IMR-90 (cell line): ENCODE data around the gene CEL. TPM values are rescaled to one million over a fixed set of nuclear protein-coding genes. Genes with fewer than 3 reads are reported as not detected.

ENCODE experiments used
- ATAC-seq: fragments of 200-7000 bp; cut with Tn5 transposase; 2 replicates; pipeline ENCODE4 v1.9.1; 2020; ENCODE audit warnings: low read depth, mild to moderate bottlenecking, moderate library complexity
- BruUV-seq: library from RNA; stranded (reverse); fragments of 400-500 nt; replicated peaks from 2 replicates; lab custom pipeline; 2021; lab: Mats Ljungman, UMichigan
- CTCF ChIA-PET: fragments of 300-600 bp; formaldehyde crosslinking; extraction: SDS; loops from one replicate; lab custom pipeline; 2021; ENCODE audit warnings: antibody characterized with exemption; lab: Yijun Ruan, JAX
- POLR2A ChIA-PET: fragments of 300-600 bp; sonication (Branson Sonifier 250); formaldehyde crosslinking; loops from one replicate; lab custom pipeline; 2022; ENCODE audit warnings: antibody characterized with exemption; ENCODE audit not compliant: unreplicated experiment; lab: Charles Lee
- DNase-seq: peaks from one replicate; pipeline ENCODE4 v3.0.0; 2013
- H2AFZ ChIP-seq: replicated peaks from 2 replicates; pipeline ENCODE3; 2013; ENCODE audit warnings: low read length, mild to moderate bottlenecking; ENCODE audit not compliant: poor library complexity
- H2AK5ac ChIP-seq: 2 replicates; pipeline ENCODE4 v1.6.1; 2013; ENCODE audit warnings: low read depth, low read length, inconsistent platforms
- H2AK9ac ChIP-seq: replicated peaks from 2 replicates; pipeline ENCODE3; 2013; ENCODE audit warnings: mild to moderate bottlenecking, low read depth, low read length, moderate library complexity; ENCODE audit not compliant: poor library complexity
- H2BK120ac ChIP-seq: 2 replicates; pipeline ENCODE4 v1.6.1; 2013; ENCODE audit warnings: low read depth, low read length, inconsistent platforms
- H2BK15ac ChIP-seq: 3 replicates; pipeline ENCODE4 v1.6.1; 2013; ENCODE audit warnings: low read depth, low read length, inconsistent platforms
- H2BK20ac ChIP-seq: 2 replicates; pipeline ENCODE4 v1.6.1; 2013; ENCODE audit warnings: low read depth, mild to moderate bottlenecking, inconsistent platforms, low read length, moderate library complexity
- H2BK5ac ChIP-seq: 2 replicates; pipeline ENCODE4 v1.6.1; 2013; ENCODE audit warnings: mild to moderate bottlenecking, low read depth, low read length, inconsistent platforms; ENCODE audit not compliant: poor library complexity, severe bottlenecking
- H3K14ac ChIP-seq: replicated peaks from 2 replicates; pipeline ENCODE4 v1.6.1; 2013; ENCODE audit warnings: low read depth, low read length, inconsistent platforms
- H3K18ac ChIP-seq: 2 replicates; pipeline ENCODE4 v1.6.1; 2013; ENCODE audit warnings: low read depth, low read length, control low read depth
- H3K23ac ChIP-seq: 2 replicates; pipeline ENCODE4 v1.6.1; 2013; ENCODE audit warnings: low read depth, low read length, inconsistent platforms
- H3K27ac ChIP-seq: 2 replicates; pipeline ENCODE4 v1.5.1; 2013; ENCODE audit warnings: mild to moderate bottlenecking, control low read depth, low read length; ENCODE audit not compliant: insufficient read depth
- H3K27me3 ChIP-seq: 2 replicates; pipeline ENCODE4 v1.6.1; 2013; ENCODE audit warnings: low read length; ENCODE audit not compliant: control insufficient read depth, insufficient read depth
- H3K36me3 ChIP-seq: 2 replicates; pipeline ENCODE4 v1.6.1; 2013; ENCODE audit warnings: low read length, mixed read lengths; ENCODE audit not compliant: control insufficient read depth, insufficient read depth
- H3K4ac ChIP-seq: 2 replicates; pipeline ENCODE4 v1.6.1; 2013; ENCODE audit warnings: low read depth, low read length, inconsistent platforms
- H3K4me1 ChIP-seq: 2 replicates; pipeline ENCODE4 v1.6.1; 2013; ENCODE audit warnings: low read length, mixed read lengths; ENCODE audit not compliant: control insufficient read depth, insufficient read depth
- H3K4me2 ChIP-seq: 2 replicates; pipeline ENCODE4 v1.6.1; 2013; ENCODE audit warnings: low read depth, mild to moderate bottlenecking, control low read depth, low read length, moderate library complexity
- H3K4me3 ChIP-seq: 2 replicates; pipeline ENCODE4 v1.5.1; 2013; ENCODE audit warnings: low read depth, mild to moderate bottlenecking, control low read depth, low read length, moderate library complexity; ENCODE audit not compliant: insufficient read depth
- H3K56ac ChIP-seq: 2 replicates; pipeline ENCODE4 v1.6.1; 2013; ENCODE audit warnings: low read length, inconsistent platforms; ENCODE audit not compliant: insufficient read depth; ENCODE audit errors: extremely low read depth
- H3K79me1 ChIP-seq, 2 experiments: 2 replicates each; pipeline ENCODE4 v1.6.1; 2013; ENCODE audit warnings: low read length in 2 of 2, inconsistent platforms in 1 of 2, low read depth in 1 of 2
- H3K9ac ChIP-seq: 2 replicates; pipeline ENCODE4 v1.6.1; 2013; ENCODE audit warnings: low read depth, low read length, control low read depth
- H3K9me1 ChIP-seq: 2 replicates; pipeline ENCODE4 v1.6.1; 2013; ENCODE audit warnings: low read length, inconsistent platforms; ENCODE audit not compliant: insufficient read depth
- H3K9me3 ChIP-seq: 2 replicates; pipeline ENCODE4 v1.6.1; 2013; ENCODE audit warnings: low read length; ENCODE audit not compliant: control insufficient read depth, insufficient read depth
- H4K20me1 ChIP-seq: 2 replicates; pipeline ENCODE4 v1.6.1; 2013; ENCODE audit warnings: low read length, inconsistent platforms; ENCODE audit not compliant: insufficient read depth
- H4K5ac ChIP-seq: 2 replicates; pipeline ENCODE4 v1.6.1; 2013; ENCODE audit warnings: mild to moderate bottlenecking, low read depth, low read length, control low read depth
- H4K8ac ChIP-seq, 2 experiments: 2 replicates each; pipeline ENCODE4 v1.6.1; 2013; ENCODE audit warnings: low read depth in 2 of 2, low read length in 2 of 2, control low read depth in 1 of 2, inconsistent platforms in 1 of 2
- H4K91ac ChIP-seq: 2 replicates; pipeline ENCODE4 v1.6.1; 2013; ENCODE audit warnings: low read depth, low read length, inconsistent platforms; ENCODE audit not compliant: insufficient read depth
- CEBPB ChIP-seq: IDR thresholded peaks from 2 replicates; pipeline ENCODE4 v1.6.1; 2012; ENCODE audit warnings: low read depth, low read length, improper control_type of control experiment
- CHD1 ChIP-seq: IDR thresholded peaks from 2 replicates; pipeline ENCODE4 v1.6.1; 2012; ENCODE audit warnings: low read depth, low read length, improper control_type of control experiment
- FOS ChIP-seq: fragments of 150-350 bp; IDR thresholded peaks from 2 replicates; pipeline ENCODE4 v1.6.1; 2016; ENCODE audit warnings: low read depth, low read length
- MAFK ChIP-seq: IDR thresholded peaks from 2 replicates; pipeline ENCODE4 v1.6.1; 2012; ENCODE audit warnings: low read depth, low read length, improper control_type of control experiment
- MAZ ChIP-seq: IDR thresholded peaks from 2 replicates; pipeline ENCODE4 v1.6.1; 2012; ENCODE audit warnings: low read depth, mild to moderate bottlenecking, low read length, improper control_type of control experiment, moderate library complexity, borderline replicate concordance
- MXI1 ChIP-seq: IDR thresholded peaks from 2 replicates; pipeline ENCODE4 v1.6.1; 2012; ENCODE audit warnings: low read depth, mild to moderate bottlenecking, low read length, moderate library complexity, borderline replicate concordance
- NFE2L2 ChIP-seq: fragments of 150-350 bp; IDR thresholded peaks from 2 replicates; pipeline ENCODE4 v1.6.1; 2016; ENCODE audit warnings: low read depth, mild to moderate bottlenecking, low read length
- RAD21 ChIP-seq: IDR thresholded peaks from 2 replicates; pipeline ENCODE4 v1.6.1; 2012; ENCODE audit warnings: low read length, improper control_type of control experiment
- RCOR1 ChIP-seq: IDR thresholded peaks from 2 replicates; pipeline ENCODE4 v1.6.1; 2012; ENCODE audit warnings: mild to moderate bottlenecking, low read length, improper control_type of control experiment; ENCODE audit not compliant: insufficient replicate concordance
- RFX5 ChIP-seq: IDR thresholded peaks from 2 replicates; pipeline ENCODE4 v1.8.0; 2012; ENCODE audit warnings: low read depth, mild to moderate bottlenecking, low read length, moderate library complexity
- SMC3 ChIP-seq: fragments of 150-350 bp; IDR thresholded peaks from 2 replicates; pipeline ENCODE4 v1.6.1; 2016; ENCODE audit warnings: low read depth, mild to moderate bottlenecking, antibody characterized with exemption, low read length, moderate library complexity
- WGBS, 2 experiments: methylation state at CpG; one replicate each; pipeline versions ENCODE4 v1.1.5 to v1.1.7; 2013; ENCODE audit warnings: missing lambda C conversion rate in 2 of 2; ENCODE audit not compliant: insufficient read length in 1 of 2; ENCODE audit errors: extremely low coverage in 2 of 2; 5-methylcytosine and 5-hydroxymethylcytosine counted together
- dilution Hi-C: fragments of 300-500 bp; cut with HindIII; formaldehyde crosslinking; loops from one replicate; pipeline ENCODE4 v1.14.3; 2018; ENCODE audit warnings: low sequenced_read_pairs; ENCODE audit not compliant: unreplicated experiment
- in situ Hi-C: fragments of 300-500 bp; cut with MboI; formaldehyde crosslinking; loops from 3 replicates; pipeline ENCODE4 v1.14.3; 2019; ENCODE audit warnings: low sequenced_read_pairs, inconsistent platforms, mixed read lengths
- intact Hi-C: fragments of 100-400 bp; cut with micrococcal nuclease; formaldehyde crosslinking; loops from 2 replicates; pipeline ENCODE4 v1.10.0; 2022
- polyA plus RNA-seq, 3 experiments: library from polyadenylated mRNA; depleted of rRNA; stranded (reverse); fragments of >200 nt; gene quantifications; 2 replicates each; pipeline ENCODE4 v1.2.3, GENCODE V29; 2012; ENCODE audit warnings: low replicate concordance in 1 of 3
- total RNA-seq: library from RNA; depleted of rRNA; stranded (reverse); fragments of >200 nt; gene quantifications from 2 replicates; pipeline ENCODE4 v1.2.3, GENCODE V29; 2012
- TF ChIP-seq, protein P1 (sequence below): fragments of 150-350 bp; IDR thresholded peaks from 2 replicates; pipeline ENCODE4 v1.6.1; 2017; ENCODE audit warnings: mild to moderate bottlenecking, antibody characterized with exemption, low read length, low read depth
- TF ChIP-seq, protein P2 (sequence below): fragments of 150-350 bp; IDR thresholded peaks from 2 replicates; pipeline ENCODE4 v1.6.1; 2016; ENCODE audit warnings: low read depth, mild to moderate bottlenecking, low read length, moderate library complexity, borderline replicate concordance
- TF ChIP-seq, protein P3 (sequence below): conservative IDR thresholded peaks from 2 replicates; pipeline ENCODE4 v1.5.1; 2012; ENCODE audit warnings: mild to moderate bottlenecking, low read depth, low read length, improper control_type of control experiment

Gene CEL
- total and polyA plus RNA-seq, 2 of the 4 experiments (the other 2 are of a cell fraction) = under 0.01 to 0.75 TPM

DNA sequence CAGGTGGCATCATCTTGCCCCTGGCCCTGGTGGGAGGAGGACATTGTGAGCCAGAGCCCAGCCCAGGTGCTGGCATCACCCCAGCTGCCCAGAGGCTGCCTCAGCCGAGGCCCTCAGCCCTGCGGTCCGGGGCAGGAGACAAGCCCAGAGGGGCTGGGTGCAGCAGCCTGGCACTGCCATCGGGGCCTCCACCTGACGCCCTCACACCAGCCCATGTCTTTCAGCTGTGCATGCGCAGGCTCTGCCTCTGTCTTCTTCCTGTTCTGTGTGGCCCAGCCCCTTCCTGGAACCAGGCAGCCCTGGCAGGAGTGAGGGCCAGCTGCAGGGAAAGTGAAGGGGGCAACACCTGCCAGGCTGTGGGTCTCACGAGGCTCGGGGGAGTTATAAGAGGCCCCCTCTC lies 4.8 kb upstream of the CEL start:
- Histone ChIP-seq H2AFZ (no peak overlapping the region), H3K56ac (no peak overlapping the region), H3K18ac (no peak overlapping the region), H2BK5ac (no peak overlapping the region), H2AK5ac (no peak overlapping the region), H3K4me1 (peaks cover 3% of the 10 kb centered on the region; the same call in 1 of the 2 replicates), H4K8ac (no peak overlapping the region), H3K79me1 (peaks cover 0 to under 1% of the 10 kb centered on the region in 2 experiments; a peak in 2 of 4 replicates), H4K5ac (no peak overlapping the region), H3K27me3 (no peaks in the 10 kb centered on the region), H4K91ac (no peak overlapping the region), H3K27ac (no peak overlapping the region), H2BK20ac (no peak overlapping the region), H3K9ac (no peak overlapping the region), H4K20me1 (no peaks in the 10 kb centered on the region; the same call in 1 of the 2 replicates), H3K9me3 (no peaks in the 10 kb centered on the region), H3K4me3 (no peak overlapping the region), H2BK15ac (no peak overlapping the region), H3K14ac (no peak overlapping the region), H2AK9ac (no peak overlapping the region), H3K4me2 (no peak overlapping the region), H3K9me1 (no peaks in the 10 kb centered on the region), H2BK120ac (no peak overlapping the region), H3K36me3 (peaks cover 47% of the 10 kb centered on the region), H3K4ac (no peak overlapping the region), H3K23ac (no peak overlapping the region)
- DNase-seq (no peak), ATAC-seq (no peak)
- no peak for TF ChIP-seq NFE2L2
- no peak for TF ChIP-seq RAD21
- TF ChIP-seq, protein P1, sequence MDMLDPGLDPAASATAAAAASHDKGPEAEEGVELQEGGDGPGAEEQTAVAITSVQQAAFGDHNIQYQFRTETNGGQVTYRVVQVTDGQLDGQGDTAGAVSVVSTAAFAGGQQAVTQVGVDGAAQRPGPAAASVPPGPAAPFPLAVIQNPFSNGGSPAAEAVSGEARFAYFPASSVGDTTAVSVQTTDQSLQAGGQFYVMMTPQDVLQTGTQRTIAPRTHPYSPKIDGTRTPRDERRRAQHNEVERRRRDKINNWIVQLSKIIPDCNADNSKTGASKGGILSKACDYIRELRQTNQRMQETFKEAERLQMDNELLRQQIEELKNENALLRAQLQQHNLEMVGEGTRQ = no peak
- no peak for TF ChIP-seq CHD1
- no peak for TF ChIP-seq FOS
- TF ChIP-seq, protein P2, sequence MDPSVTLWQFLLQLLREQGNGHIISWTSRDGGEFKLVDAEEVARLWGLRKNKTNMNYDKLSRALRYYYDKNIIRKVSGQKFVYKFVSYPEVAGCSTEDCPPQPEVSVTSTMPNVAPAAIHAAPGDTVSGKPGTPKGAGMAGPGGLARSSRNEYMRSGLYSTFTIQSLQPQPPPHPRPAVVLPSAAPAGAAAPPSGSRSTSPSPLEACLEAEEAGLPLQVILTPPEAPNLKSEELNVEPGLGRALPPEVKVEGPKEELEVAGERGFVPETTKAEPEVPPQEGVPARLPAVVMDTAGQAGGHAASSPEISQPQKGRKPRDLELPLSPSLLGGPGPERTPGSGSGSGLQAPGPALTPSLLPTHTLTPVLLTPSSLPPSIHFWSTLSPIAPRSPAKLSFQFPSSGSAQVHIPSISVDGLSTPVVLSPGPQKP = no peak
- no peak for TF ChIP-seq MAFK
- TF ChIP-seq MXI1 = no peak
- TF ChIP-seq MAZ = no peak
- TF ChIP-seq CEBPB = no peak
- TF ChIP-seq, protein P3, sequence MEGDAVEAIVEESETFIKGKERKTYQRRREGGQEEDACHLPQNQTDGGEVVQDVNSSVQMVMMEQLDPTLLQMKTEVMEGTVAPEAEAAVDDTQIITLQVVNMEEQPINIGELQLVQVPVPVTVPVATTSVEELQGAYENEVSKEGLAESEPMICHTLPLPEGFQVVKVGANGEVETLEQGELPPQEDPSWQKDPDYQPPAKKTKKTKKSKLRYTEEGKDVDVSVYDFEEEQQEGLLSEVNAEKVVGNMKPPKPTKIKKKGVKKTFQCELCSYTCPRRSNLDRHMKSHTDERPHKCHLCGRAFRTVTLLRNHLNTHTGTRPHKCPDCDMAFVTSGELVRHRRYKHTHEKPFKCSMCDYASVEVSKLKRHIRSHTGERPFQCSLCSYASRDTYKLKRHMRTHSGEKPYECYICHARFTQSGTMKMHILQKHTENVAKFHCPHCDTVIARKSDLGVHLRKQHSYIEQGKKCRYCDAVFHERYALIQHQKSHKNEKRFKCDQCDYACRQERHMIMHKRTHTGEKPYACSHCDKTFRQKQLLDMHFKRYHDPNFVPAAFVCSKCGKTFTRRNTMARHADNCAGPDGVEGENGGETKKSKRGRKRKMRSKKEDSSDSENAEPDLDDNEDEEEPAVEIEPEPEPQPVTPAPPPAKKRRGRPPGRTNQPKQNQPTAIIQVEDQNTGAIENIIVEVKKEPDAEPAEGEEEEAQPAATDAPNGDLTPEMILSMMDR = no peak
- no peak for TF ChIP-seq RCOR1
- TF ChIP-seq RFX5 = no peak
- TF ChIP-seq SMC3 = no peak
- intact Hi-C loops = no loop called here
- POLR2A ChIA-PET = no interaction called here
- WGBS, 2 experiments = 98% methylated on average over 7 of the region's 8 CpGs; no CpG with 5 or more reads in 1 of the 2 experiments
- no TSS peak for BruUV-seq
- dilution Hi-C loops = no loop called here
- CTCF ChIA-PET = no interaction called here
- in situ Hi-C loops = no loop called here
